ENCODE data around the gene A2ML1. TPM values are rescaled to one million over a fixed set of nuclear protein-coding genes. Genes with fewer than 3 reads are reported as not detected.
A peak's percentile ranks its signal among the peaks of the same experiment; 100 is the strongest.
"Not testable (repeated sequence)": the region's sequence is repeated elsewhere in the genome, so short reads cannot be mapped to it uniquely, and the experiment has no call there.

A2ML1 gene
- under 1 TPM; 0.29 to 0.70 (median 0.34) TPM for polyA plus RNA-seq (ENCODE audit: insufficient read length in 4 of 4)

DNA sequence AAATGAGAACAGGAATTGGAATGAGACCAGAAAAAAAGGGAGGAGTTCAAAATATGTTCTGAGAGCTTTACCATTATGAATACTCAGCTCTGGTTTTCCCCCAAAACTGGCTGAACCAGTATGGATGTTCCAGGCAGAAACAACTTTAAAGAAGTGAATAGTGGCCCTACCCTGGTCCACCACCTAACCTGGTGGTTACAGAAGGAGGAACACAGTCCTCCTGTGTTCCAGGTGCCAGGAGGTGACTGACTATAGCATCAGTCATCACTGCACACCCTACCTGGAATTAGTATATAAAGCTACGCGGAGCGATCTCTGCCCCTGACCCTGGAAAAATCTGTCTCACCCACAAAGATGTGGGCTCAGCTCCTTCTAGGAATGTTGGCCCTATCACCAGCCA is at the start of gene A2ML1:
Gene A2ML1 (plus strand): TSS at position 324 of the 400 bp plus-strand sequence. CDS start 31 bp downstream, at position 355.
- DNase-seq (ENCODE audit: low read depth in 4 of 4, low spot score in 2 of 4), result no peak

DNA sequence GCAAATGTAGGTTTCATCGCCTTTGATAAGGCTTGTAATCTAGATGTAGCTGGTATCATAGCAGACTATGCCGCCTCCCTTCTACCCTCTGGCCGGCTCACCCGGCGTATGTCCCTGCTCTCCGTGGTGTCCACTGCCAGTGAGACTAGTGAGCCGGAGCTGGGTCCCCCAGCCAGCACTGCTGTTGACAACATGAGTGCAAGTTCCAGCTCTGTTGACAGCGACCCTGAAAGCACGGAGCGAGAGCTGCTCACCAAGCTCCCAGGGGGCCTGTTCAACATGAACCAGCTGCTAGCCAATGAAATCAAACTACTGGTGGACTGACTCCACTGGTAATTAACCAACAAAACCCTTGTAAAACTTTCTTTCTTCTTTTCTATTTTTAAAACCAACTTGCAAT is 49.0 kb upstream of the A2ML1 start:
- DNase-seq (ENCODE audit: low read depth in 4 of 4, low spot score in 2 of 4), result peak in 1 of 4 donors; percentile 10

DNA sequence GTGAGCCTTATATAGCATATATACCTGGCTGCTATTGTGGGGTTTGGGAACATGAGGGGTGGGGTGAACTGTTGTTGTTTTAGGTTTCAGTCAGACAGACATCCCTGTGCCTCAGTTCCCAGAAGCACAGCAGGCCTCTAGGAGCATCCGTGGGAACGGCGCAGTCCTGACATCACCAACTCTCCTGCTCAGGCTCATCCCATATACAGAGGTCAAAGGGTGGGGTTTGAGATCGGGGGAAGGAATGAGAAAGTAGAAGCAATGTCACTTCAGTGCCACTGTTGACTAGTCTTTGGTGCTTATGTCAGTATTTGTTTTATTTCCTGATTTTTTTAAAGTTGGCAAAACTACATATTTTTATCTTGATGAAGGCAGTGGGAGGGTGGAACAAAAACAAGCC is 43.1 kb upstream of the A2ML1 start:
- DNase-seq (ENCODE audit: low read depth in 4 of 4, low spot score in 2 of 4), result no peak

DNA sequence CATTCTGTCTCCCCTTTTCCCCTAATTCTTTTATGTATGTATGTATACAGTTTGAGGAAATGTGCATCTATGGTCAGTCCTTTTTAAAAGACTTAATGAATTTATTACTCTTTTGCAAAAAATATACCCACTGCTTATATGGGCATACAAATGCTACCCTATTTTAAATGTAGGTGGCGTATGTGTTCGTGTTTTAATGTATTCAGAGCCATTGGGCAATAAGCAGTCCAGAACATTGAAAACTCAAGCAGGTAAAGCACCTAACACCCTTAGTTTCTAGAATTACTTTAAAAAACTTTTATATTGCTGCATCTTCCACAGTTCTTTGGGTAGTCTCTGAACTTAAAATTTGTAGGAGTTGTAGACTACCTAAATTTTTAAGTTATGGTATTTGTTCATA is 42.6 kb upstream of the A2ML1 start:
- DNase-seq (ENCODE audit: low read depth in 4 of 4, low spot score in 2 of 4), result no peak

DNA sequence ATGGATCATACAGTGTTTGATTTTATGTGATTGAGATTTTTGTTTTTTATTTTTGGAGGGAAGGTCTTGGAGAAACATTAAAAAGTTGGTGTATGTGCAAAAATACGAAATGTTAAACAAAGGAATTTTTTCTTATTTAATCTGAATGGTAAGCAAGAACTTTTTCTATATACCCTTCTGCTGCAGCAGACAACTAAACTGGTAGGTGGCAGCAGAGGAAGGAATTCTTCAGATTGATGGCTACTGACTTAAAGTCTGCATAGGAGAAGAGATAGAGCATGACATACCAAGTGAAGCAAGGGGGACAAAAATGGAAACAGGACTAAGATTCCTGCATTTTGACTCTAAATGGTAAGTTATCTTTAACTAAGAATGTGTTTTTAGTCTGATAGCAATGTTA is 42.0 kb upstream of the A2ML1 start:
- peak in 1 of 4 donors; percentile 23 for DNase-seq (ENCODE audit: low read depth in 4 of 4, low spot score in 2 of 4)

DNA sequence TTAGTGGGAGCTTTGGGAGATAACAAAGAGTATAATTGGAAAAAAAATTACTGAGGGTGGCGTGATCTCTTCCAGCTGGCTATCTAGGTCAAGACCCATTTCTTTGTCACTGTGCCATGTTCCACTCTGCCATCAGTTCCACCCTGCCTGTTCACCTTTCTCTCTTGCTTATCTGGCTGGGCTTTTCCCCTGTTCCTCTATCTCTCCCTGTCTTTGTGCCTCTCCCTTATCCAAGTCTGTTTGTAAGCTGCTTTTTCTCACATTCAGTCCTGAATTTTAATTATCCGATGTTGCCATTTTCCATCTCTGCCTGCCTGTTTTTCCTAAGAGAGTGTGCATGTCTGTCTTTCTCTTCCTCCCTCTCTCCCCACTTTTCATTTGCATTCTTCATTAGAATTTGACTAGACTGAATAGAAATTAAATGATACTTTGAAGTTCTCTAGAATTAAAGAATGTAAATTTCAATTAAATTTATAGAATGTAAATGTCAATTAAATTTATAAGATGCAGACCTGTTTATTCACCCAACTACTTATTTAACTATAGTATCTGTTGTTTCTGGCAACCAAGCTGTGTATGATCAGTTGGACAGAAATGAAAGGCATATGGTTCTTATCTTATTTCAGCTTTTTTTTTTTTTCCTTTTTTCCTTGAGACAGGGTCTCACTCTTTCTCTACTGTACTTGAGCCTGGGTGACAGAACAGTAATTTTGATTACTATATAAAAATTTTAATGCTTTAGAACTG is 40.9 kb upstream of the A2ML1 start:
- no peak for DNase-seq (ENCODE audit: low read depth in 4 of 4, low spot score in 2 of 4)

DNA sequence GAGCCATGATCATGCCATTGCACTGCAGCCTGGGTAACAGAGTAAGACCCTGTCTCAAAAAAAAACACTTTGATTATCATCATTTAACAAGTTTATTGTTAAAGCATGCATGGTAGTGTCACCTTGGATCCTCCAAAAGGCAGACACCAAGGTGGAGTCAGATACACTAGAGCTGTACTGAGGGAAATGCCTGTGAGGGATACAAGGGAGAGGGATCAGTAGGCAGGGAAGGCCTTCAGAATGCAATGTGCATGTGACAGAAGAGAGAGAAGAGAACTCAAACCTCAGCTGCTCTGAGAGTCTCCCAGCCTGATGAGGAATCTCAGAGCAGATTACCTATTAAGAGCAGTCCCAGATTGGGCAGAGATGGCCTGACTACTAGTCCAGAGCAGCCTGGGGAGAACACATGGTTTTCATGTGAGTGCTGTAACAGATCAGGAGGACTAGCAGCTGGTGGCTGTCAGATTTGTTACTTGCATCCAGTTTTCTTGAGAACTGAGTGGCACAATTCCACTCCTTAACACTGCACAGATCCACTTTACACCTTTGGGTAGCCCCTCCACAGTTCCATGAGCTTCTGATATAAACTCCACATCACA is 38.0 kb upstream of the A2ML1 start:
- DNase-seq (ENCODE audit: low read depth in 4 of 4, low spot score in 2 of 4), result peak in 1 of 4 donors; percentile 16

DNA sequence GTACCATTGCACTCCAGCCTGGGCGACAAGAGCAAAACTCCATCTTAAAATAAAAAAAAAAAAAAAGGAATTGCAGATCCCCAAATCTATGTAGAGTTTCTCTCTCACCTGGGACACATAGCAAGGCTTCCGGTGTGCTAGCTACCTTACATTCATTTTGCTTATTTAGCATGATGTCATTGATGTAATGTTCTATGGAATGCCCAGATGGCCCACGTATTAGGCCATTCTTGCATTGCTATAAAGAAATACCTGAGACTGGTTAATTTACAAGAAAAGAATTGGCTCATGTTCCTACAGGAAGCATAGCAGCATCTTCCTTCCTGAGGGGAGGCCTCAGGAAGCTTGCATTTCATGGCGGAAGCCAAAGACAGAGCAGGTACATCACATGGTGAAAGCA is 36.9 kb upstream of the A2ML1 start:
- DNase-seq (ENCODE audit: low read depth in 4 of 4, low spot score in 2 of 4), result no peak

DNA sequence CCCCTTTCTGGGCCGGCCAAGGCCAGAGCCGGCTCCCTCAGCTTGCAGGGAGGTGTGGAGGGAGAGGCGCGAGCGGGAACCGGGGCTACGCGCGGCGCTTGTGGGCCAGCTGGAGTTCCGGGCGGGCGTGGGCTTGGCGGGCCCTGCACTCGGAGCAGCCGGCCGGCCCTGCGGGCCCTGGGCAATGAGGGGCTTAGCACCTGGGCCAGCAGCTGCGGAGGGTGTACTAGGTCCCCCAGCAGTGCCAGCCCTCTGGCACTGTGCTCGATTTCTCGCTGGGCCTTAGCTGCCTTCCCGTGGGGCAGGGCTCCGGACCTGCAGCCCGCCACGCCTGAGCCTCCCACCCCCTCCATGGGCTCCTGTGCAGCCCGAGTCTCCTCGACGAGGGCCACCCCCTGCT is 35.2 kb upstream of the A2ML1 start:
- not testable (repeated sequence) for DNase-seq (ENCODE audit: low read depth in 4 of 4, low spot score in 2 of 4)

DNA sequence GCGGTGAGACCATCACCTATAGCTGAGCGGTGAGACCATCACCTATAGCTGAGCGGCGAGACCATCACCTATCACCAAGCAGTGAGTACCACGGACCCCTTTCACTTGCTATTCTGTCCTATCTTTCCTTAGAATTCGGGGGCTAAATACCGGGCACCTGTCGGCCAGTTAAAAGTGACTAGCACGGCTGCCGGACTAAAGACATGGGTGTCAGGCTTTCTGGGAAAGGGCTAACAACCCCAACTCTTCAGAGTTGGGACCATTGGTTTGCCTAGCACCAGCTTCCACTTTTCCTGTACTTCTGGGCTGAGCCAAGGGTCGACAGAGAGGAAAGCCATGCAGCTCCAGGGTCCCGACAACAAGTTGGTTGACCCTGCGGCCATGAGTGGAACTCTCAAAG is 33.7 kb upstream of the A2ML1 start:
- DNase-seq (ENCODE audit: low read depth in 4 of 4, low spot score in 2 of 4), result not testable (repeated sequence)

DNA sequence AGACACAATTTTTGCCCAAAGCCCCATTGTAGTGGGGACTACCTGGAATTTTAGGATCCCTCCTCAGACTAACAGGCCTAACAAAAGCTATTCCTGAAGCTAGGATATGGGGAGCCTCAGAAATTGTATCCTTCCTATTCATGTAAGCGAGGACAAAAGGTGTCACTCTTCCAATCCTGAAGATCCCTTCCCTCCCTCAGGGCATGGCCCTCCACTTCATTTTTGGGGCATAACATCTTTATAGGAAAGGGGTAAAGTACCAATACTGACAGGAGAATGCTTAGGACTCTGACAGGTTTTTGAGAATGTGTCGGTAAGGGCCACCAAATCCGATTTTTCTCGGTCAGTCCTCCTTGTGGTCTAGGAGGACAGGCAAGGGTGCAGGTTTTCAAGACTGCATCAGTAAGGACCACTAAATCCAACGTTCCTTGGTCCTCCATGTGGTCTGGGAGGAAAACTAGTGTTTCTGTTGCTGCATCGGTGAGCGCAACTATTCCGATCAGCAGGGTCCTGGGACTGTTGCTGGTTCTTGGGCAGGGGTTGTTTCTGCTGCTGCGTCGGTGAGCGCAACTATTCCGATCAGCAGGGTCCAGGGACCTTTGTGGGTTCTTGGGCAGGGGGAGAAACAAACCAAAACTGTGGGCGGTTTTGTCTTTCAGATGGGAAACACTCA is 32.9 kb upstream of the A2ML1 start:
- not testable (repeated sequence) for DNase-seq (ENCODE audit: low read depth in 4 of 4, low spot score in 2 of 4)

DNA sequence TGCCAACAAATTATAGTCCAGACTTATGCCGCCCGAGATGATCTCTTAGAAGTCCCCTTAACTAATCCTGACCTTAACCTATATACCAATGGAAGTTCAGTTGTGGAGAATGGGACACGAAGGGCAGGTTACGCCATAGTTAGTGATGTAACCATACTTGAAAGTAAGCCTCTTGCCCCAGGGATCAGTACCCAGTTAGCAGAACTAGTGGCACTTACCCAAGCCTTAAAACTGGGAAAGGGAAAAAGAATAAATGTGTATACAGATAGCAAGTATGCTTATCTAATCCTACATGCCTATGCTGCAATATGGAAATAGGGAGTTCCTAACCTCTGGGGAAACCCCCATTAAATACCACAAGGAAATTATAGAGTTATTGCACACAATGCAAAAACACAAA is 29.2 kb upstream of the A2ML1 start:
- DNase-seq (ENCODE audit: low read depth in 4 of 4, low spot score in 2 of 4), result not testable (repeated sequence)

DNA sequence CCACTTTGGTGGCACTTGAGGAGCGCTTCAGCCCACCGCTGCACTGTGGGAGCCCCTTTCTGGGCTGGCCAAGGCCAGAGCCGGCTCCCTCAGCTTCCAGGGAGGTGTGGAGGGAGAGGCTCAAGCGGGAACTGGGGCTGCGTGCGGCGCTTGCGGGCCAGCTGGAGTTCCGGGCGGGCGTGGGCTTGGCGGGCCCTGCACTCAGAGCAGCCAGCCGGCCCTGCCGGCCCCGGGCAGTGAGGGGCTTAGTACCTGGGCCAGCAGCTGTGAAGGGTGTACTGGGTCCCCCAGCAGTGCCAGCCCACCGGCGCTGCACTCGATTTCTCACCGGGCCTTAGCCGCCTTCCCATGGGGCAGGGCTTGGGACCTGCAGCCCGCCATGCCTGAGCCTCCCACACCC is 27.8 kb upstream of the A2ML1 start:
- not testable (repeated sequence) for DNase-seq (ENCODE audit: low read depth in 4 of 4, low spot score in 2 of 4)

DNA sequence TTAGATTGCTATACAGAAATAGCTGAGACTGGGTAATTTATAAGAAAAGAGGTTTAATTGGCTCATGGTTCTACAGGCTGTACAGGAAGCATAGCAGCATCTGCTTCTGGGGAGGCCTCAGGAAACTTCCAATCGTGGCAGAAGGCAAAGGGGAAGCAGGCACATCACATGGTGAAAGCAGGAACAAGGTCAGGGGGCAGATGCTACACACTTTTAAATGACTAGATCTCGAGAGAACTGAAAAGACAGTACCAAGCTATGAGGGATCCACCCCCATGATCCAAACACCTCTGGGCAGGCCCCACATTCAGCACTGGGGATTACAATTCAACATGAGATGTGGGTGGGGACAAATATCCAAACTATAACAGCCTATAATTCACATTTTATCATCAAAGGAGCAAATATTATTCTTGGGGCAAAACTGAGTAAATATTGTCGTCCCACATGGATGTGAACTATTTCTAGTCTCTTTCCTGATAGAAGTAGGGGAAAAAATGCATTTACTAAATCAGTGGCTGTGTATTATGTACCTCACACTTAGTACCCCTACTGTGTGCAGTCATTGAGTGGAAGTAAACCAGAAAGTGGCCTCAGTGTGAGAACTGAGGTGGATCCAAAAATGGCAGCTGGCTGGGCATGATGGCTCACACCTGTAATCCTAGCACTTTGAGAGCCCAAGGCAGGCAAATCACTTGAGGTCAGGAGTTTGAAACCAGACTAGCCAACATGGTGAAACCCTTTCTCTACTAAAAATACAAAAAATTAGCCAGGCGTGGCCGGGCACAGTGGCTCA is 25.4 kb upstream of the A2ML1 start:
- DNase-seq (ENCODE audit: low read depth in 4 of 4, low spot score in 2 of 4), result no peak

DNA sequence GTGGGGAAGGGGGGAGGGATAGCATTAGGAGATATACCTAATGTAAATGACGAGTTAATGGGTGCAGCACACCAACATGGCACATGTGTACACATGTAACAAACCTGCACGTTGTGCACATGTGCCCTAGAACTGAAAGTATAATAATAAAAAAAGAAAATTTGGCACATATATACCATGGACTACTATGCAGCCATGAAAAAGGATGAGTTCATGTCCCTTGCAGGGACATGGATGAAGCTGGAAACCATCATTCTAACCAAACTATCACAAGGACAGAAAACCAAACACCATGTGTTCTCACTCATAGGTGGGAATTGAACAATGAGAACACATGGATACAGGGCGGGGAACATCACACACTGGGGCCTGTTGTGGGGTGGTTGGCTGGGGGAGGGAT is 21.2 kb upstream of the A2ML1 start:
- DNase-seq (ENCODE audit: low read depth in 4 of 4, low spot score in 2 of 4), result not testable (repeated sequence)

DNA sequence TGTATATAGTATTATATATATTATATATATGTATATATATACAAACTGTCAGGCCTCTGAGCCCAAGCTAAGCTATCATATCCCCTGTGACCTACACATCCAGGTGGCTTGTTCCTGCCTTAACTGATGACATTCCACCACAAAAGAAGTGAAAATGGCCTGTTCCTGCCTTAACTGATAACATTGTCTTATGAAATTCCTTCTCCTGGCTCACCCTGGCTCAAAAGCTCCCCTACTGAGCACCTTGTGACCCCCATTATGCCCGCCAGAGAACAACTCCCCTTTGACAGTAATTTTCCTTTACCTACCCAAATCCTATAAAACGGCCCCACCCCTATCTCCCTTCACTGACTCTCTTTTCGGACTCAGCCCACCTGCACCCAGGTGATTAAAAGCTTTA is 17.6 kb upstream of the A2ML1 start:
- DNase-seq (ENCODE audit: low read depth in 4 of 4, low spot score in 2 of 4), result not testable (repeated sequence)

DNA sequence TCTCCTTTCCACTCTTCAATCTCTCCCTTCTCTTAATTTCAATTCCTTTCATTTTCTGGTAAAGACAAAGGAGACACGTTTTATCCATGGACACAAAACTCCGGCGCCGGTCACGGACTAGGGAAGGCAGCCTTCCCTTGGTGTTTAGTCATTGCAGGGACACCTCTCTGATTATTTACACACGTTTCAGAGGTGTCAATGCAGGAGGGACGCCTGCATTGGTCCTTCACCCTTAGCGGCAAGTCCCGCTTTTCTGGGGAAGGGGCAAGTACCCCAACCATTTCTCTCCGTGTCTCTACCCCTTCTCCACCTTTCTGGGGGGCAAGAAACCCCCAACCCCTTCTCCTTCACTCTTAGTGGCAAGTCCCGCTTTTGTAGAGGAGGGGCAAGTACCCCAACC is 16.9 kb upstream of the A2ML1 start:
- DNase-seq (ENCODE audit: low read depth in 4 of 4, low spot score in 2 of 4), result not testable (repeated sequence)

DNA sequence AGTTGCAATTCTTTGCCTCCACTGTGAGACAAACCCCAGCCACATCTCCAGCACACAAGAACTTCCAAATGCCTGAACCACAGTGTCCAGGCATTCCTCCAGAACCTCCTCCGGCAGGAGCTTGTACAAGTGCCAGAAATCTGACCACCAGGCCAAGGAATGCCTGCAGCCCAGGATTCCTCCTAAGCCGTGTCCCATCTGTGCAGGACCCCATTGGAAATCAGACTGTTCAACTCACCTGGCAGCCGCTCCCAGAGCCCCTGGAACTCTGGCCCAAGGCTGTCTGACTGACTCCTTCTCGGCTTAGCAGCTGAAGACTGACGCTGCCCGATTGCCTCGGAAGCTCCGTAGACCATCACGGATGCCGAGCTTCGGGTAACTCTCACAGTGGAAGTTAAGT is 15.3 kb upstream of the A2ML1 start:
- not testable (repeated sequence) for DNase-seq (ENCODE audit: low read depth in 4 of 4, low spot score in 2 of 4)

DNA sequence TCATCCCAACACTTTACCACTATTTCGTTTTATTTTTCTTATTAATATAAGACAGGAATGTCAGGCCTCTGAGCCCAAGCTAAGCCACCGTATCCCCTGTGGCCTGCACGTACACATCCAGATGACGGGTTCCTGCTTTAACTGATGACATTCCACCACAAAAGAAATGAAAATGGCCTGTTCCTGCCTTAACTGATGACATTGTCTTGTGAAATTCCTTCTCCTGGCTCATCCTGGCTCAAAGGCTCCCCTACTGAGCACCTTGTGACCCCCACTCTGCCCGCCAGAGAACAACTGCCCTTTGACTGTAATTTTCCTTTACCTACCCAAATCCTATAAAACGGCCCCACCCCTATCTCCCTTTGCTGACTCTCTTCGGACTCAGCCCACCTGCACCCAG is 12.3 kb upstream of the A2ML1 start:
- not testable (repeated sequence) for DNase-seq (ENCODE audit: low read depth in 4 of 4, low spot score in 2 of 4)

DNA sequence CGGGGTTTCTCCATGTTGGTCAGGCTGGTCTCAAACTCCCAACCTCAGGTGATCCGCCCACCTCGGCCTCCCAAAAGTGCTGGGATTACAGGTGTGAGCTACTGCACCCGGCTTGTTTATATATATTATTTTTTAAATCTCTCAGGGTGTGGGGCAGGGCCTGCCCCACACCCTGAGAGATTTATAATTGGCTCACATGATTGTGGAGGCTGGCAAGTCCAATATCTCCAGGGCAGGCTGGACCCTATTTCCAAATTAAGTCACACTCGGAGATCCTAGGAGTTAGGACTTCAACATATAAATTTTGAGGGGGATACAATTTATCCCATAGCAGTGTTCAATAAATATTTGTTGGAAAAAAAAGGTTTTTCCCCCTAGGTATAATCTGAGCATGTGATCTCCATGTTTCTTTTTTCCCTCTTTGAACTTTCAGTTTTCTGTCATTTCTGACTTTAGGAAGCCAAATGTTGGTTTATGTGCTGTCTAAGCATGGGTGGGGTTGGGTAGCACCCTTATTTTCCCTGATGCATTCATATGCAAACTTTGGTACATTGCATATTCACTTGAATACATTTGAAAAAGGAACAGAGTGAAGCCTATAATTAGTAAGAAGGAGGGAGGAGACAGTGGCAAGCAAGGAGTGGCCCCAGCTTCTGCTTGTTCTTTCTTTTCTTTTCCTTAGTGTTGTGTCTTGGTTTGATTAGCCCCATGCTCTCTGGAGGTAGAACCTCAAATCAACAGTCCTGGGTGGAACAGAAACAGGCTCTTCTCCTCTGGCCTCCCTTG is 8.7 kb upstream of the A2ML1 start:
- no peak for DNase-seq (ENCODE audit: low read depth in 4 of 4, low spot score in 2 of 4)

Measured in left renal cortex interstitium (tissue), 4 donors.